ENCODE results near the gene EXOC6B.
A peak's percentile ranks its signal among the peaks of the same experiment; 100 is the strongest.

The EXOC6B gene

GRCh38 chr2:72157871-72158771 lies 667.7 kb downstream of the EXOC6B start:
- Histone ChIP-seq H2AFZ (ENCODE audit: low read length) (peak overlapping the region; percentile 80), H3K27me3 (ENCODE audit: insufficient read depth, low read length, poor library complexity, severe bottlenecking) (no peaks in the 10 kb centered on the region), H3K9me2 (replicated peaks; ENCODE audit: low read depth, low read length) (no peaks in the 10 kb centered on the region), H3K9ac (ENCODE audit: low read depth, low read length, poor library complexity, severe bottlenecking) (no peak overlapping the region), H3K4me1 (ENCODE audit: insufficient read depth, low read length, poor library complexity, severe bottlenecking) (no peaks in the 10 kb centered on the region), H3K79me2 (ENCODE audit: insufficient read depth, low read length) (no peaks in the 10 kb centered on the region), H3K4me2 (ENCODE audit: low read depth, low read length, poor library complexity, severe bottlenecking) (no peak overlapping the region), H3K4me3 (ENCODE audit: low read length, poor library complexity, severe bottlenecking) (no peak overlapping the region), H3K36me3 (ENCODE audit: insufficient read depth, low read length) (no peaks in the 10 kb centered on the region), H3K9me3 (ENCODE audit: insufficient read depth, low read depth, low read length) (no peaks in the 10 kb centered on the region), H4K20me1 (ENCODE audit: insufficient read depth, low read length, poor library complexity, severe bottlenecking) (no peaks in the 10 kb centered on the region), H3F3A (ENCODE audit: low read depth) (no peaks in the 10 kb centered on the region)
- no peak for TF ChIP-seq CTCF (conservative IDR thresholded peaks at IDR 0.05; ENCODE audit: low read length)
- TF ChIP-seq EZH2phosphoT487 (IDR thresholded peaks at IDR 0.05; ENCODE audit: borderline replicate concordance) = no peak

- Histone ChIP-seq H3K4me1 (ENCODE audit: insufficient read depth, low read length, poor library complexity, severe bottlenecking) (no peaks in the 10 kb centered on the region), H4K20me1 (ENCODE audit: insufficient read depth, low read length, poor library complexity, severe bottlenecking) (no peaks in the 10 kb centered on the region), H3K9me2 (replicated peaks; ENCODE audit: low read depth, low read length) (no peaks in the 10 kb centered on the region), H3F3A (ENCODE audit: low read depth) (no peaks in the 10 kb centered on the region), H3K4me3 (ENCODE audit: low read length, poor library complexity, severe bottlenecking) (no peak overlapping the region), H3K9ac (ENCODE audit: low read depth, low read length, poor library complexity, severe bottlenecking) (no peak overlapping the region), H3K4me2 (ENCODE audit: low read depth, low read length, poor library complexity, severe bottlenecking) (no peak overlapping the region), H3K9me3 (ENCODE audit: insufficient read depth, low read depth, low read length) (no peaks in the 10 kb centered on the region), H2AFZ (ENCODE audit: low read length) (no peak overlapping the region), H3K79me2 (ENCODE audit: insufficient read depth, low read length) (no peaks in the 10 kb centered on the region), H3K27me3 (ENCODE audit: insufficient read depth, low read length, poor library complexity, severe bottlenecking) (no peaks in the 10 kb centered on the region), H3K36me3 (ENCODE audit: insufficient read depth, low read length) (no peaks in the 10 kb centered on the region)
- TF ChIP-seq CTCF (conservative IDR thresholded peaks at IDR 0.05; ENCODE audit: low read length) (no peak), EZH2phosphoT487 (IDR thresholded peaks at IDR 0.05; ENCODE audit: borderline replicate concordance) (no peak)
Measured at GRCh38 chr2:72156872-72157271, 669.0 kb downstream of the EXOC6B start.

- Histone ChIP-seq H3K9ac (ENCODE audit: low read depth, low read length, poor library complexity, severe bottlenecking) (no peak overlapping the region), H3K27me3 (ENCODE audit: insufficient read depth, low read length, poor library complexity, severe bottlenecking) (no peaks in the 10 kb centered on the region)
Measured at GRCh38 chr2:72155737-72156136, 670.1 kb downstream of the EXOC6B start.

More at GRCh38 chr2:72155737-72156136, 670.1 kb downstream of the EXOC6B start:
- TF ChIP-seq CTCF (conservative IDR thresholded peaks at IDR 0.05; ENCODE audit: low read length) (no peak), EZH2phosphoT487 (IDR thresholded peaks at IDR 0.05; ENCODE audit: borderline replicate concordance) (no peak)
- Histone ChIP-seq H3K9me3 (ENCODE audit: insufficient read depth, low read depth, low read length) (no peaks in the 10 kb centered on the region), H3K9me2 (replicated peaks; ENCODE audit: low read depth, low read length) (no peaks in the 10 kb centered on the region), H3K4me1 (ENCODE audit: insufficient read depth, low read length, poor library complexity, severe bottlenecking) (no peaks in the 10 kb centered on the region), H3K4me3 (ENCODE audit: low read length, poor library complexity, severe bottlenecking) (no peak overlapping the region), H4K20me1 (ENCODE audit: insufficient read depth, low read length, poor library complexity, severe bottlenecking) (no peaks in the 10 kb centered on the region), H2AFZ (ENCODE audit: low read length) (no peak overlapping the region), H3K36me3 (ENCODE audit: insufficient read depth, low read length) (no peaks in the 10 kb centered on the region), H3K79me2 (ENCODE audit: insufficient read depth, low read length) (no peaks in the 10 kb centered on the region), H3F3A (ENCODE audit: low read depth) (no peaks in the 10 kb centered on the region), H3K4me2 (ENCODE audit: low read depth, low read length, poor library complexity, severe bottlenecking) (no peak overlapping the region)
